HepG2 (cell line): ENCODE data around the gene SSC4D. TPM values are rescaled to one million over a fixed set of nuclear protein-coding genes. Genes with fewer than 3 reads are reported as not detected.

Experiments
- ATAC-seq: fragments of 200-7000 bp; cut with Tn5 transposase; 3 replicates; pipeline ENCODE4 v1.9.1; 2020; ENCODE audit warnings: mild to moderate bottlenecking, moderate library complexity
- BruUV-seq: library from RNA; stranded (reverse); fragments of 400-500 nt; replicated peaks from 2 replicates; lab custom pipeline; 2021; lab: Mats Ljungman, UMichigan
- CTCF ChIA-PET: fragments of 300-600 bp; formaldehyde crosslinking; extraction: SDS; loops from one replicate; lab custom pipeline; 2021; ENCODE audit warnings: low total read pairs, inconsistent platforms, low intra/inter-chr PET ratio; lab: Yijun Ruan, JAX
- POLR2A ChIA-PET: fragments of 350-600 bp; sonication (Branson Sonifier 250); formaldehyde crosslinking; loops from one replicate; lab custom pipeline; 2020; ENCODE audit warnings: antibody characterized with exemption, inconsistent platforms; lab: Yijun Ruan, JAX
- DNase-seq: peaks from one replicate; pipeline ENCODE4 v3.0.0-alpha.2; 2015; ENCODE audit warnings: low spot score
- FAIRE-seq: peaks from 3 replicates; lab custom pipeline; 2011; peaks lifted over from hg19 to GRCh38; lab: Jason Lieb, UNC
- H2AFZ ChIP-seq: one replicate; pipeline ENCODE4 v1.6.1; 2011; ENCODE audit warnings: low read length, inconsistent platforms
- H3K27ac ChIP-seq: fragments of 300-600 bp; 3 replicates; pipeline ENCODE4 v1.8.0; 2011; ENCODE audit warnings: mixed run types, mild to moderate bottlenecking, mixed read lengths, low read length, inconsistent platforms; ENCODE audit not compliant: insufficient read depth; ENCODE audit errors: extremely low read length
- H3K27me3 ChIP-seq, 2 experiments: fragments of 200-600 bp in 1 of 2; 2 replicates in 1 of 2; 3 replicates in 1 of 2; pipeline versions ENCODE4 v1.6.0 to v1.8.0; 2011; ENCODE audit warnings: low read length in 2 of 2, mild to moderate bottlenecking in 2 of 2, moderate library complexity in 2 of 2, inconsistent platforms in 1 of 2; ENCODE audit not compliant: insufficient read depth in 2 of 2, control insufficient read depth in 1 of 2
- H3K36me3 ChIP-seq, 2 experiments: fragments of 200-600 bp in 1 of 2; replicated peaks in 1 of 2; 2 replicates in 1 of 2; 3 replicates in 1 of 2; pipeline versions ENCODE4 v1.5.1 to v1.8.0; 2011; ENCODE audit warnings: low read length in 2 of 2, inconsistent platforms in 1 of 2; ENCODE audit not compliant: insufficient read depth in 2 of 2, control insufficient read depth in 1 of 2
- H3K4me1 ChIP-seq: 2 replicates; pipeline ENCODE4 v1.5.1; 2012; ENCODE audit warnings: low read length, inconsistent platforms; ENCODE audit not compliant: insufficient read depth
- H3K4me2 ChIP-seq: 2 replicates; pipeline ENCODE4 v1.6.0; 2011; ENCODE audit warnings: low read depth, low read length, inconsistent platforms
- H3K4me3 ChIP-seq, 3 experiments: fragments of 200-600 bp in 1 of 3; sonication (generic), shearing (Covaris generic) in 1 of 3; replicated peaks in 1 of 3; 2 replicates each; pipeline ENCODE4 v1.5.1; 2011 to 2016; ENCODE audit warnings: low read length in 3 of 3, inconsistent platforms in 2 of 3, low read depth in 2 of 3, mild to moderate bottlenecking in 2 of 3, control low read depth in 1 of 3, mixed read lengths in 1 of 3; ENCODE audit not compliant: insufficient read depth in 1 of 3
- H3K79me2 ChIP-seq: one replicate; pipeline ENCODE4 v1.6.1; 2011; ENCODE audit warnings: low read length, inconsistent platforms; ENCODE audit not compliant: insufficient read depth
- H3K9ac ChIP-seq: 2 replicates; pipeline ENCODE4 v1.6.0; 2011; ENCODE audit warnings: mild to moderate bottlenecking, low read depth, low read length, inconsistent platforms; ENCODE audit not compliant: insufficient read depth
- H3K9me3 ChIP-seq: 2 replicates; pipeline ENCODE4 v1.5.1; 2012; ENCODE audit warnings: mild to moderate bottlenecking, low read length
- H4K20me1 ChIP-seq: 2 replicates; pipeline ENCODE4 v1.6.0; 2011; ENCODE audit warnings: inconsistent platforms, mild to moderate bottlenecking, low read length, moderate library complexity; ENCODE audit not compliant: insufficient read depth
- FOSL1 ChIP-seq: sonication (generic); formaldehyde crosslinking; IDR thresholded peaks from 2 replicates; pipeline ENCODE4 v1.9.0; 2021; ENCODE audit warnings: missing genetic modification reagents, borderline replicate concordance
- FOSL2 ChIP-seq: sonication (generic); formaldehyde crosslinking; IDR thresholded peaks from 2 replicates; pipeline ENCODE4 v1.4.0; 2020; ENCODE audit warnings: missing genetic modification reagents
- NR2F6 ChIP-seq, 2 experiments: IDR thresholded peaks; 2 replicates each; pipeline ENCODE4 v1.6.1; 2016; ENCODE audit warnings: antibody characterized with exemption in 1 of 2, mild to moderate bottlenecking in 1 of 2
- RARA ChIP-seq: IDR thresholded peaks from 2 replicates; pipeline ENCODE4 v1.6.1; 2016; ENCODE audit warnings: missing genetic modification reagents, missing compliant biosample characterization
- SMAD3 ChIP-seq: sonication (generic); formaldehyde crosslinking; IDR thresholded peaks from 2 replicates; pipeline ENCODE4 v1.4.0; 2020; ENCODE audit warnings: missing genetic modification reagents
- ZFP36 ChIP-seq: fragments of 150-350 bp; IDR thresholded peaks from 2 replicates; pipeline ENCODE4 v1.6.1; 2018; ENCODE audit warnings: borderline replicate concordance, low read length, low read depth; ENCODE audit not compliant: partially characterized antibody
- WGBS: methylation state at CpG from one replicate; pipeline ENCODE4 v1.1.6; 2017; ENCODE audit warnings: low lambda C conversion rate; 5-methylcytosine and 5-hydroxymethylcytosine counted together
- in situ Hi-C: cut with HindIII; loops from 2 replicates; pipeline ENCODE4 v1.10.0; 2017; ENCODE audit warnings: low pct_unique_long_range_greater_than_20kb; ENCODE audit not compliant: extremely low pct_ligation_motif_present
- intact Hi-C: fragments of 100-400 bp; cut with micrococcal nuclease; formaldehyde crosslinking; loops from one replicate; pipeline ENCODE4 v1.10.0; 2022; ENCODE audit not compliant: unreplicated experiment
- polyA plus RNA-seq, 8 experiments: library from polyadenylated mRNA; depleted of rRNA in 3 of 8; stranded (reverse) in 7 of 8; unstranded in 1 of 8; fragments of >200 nt; fragmentation: Illumina TruSeq in 4 of 8; extraction: Trizol in 4 of 8; gene quantifications; 2 replicates each; pipeline versions ENCODE4 v1.2.1 to v1.2.3, GENCODE V29; 2011 to 2016; ENCODE audit warnings: low read depth in 4 of 8, missing spikeins in 1 of 8, mixed read lengths in 1 of 8; ENCODE audit not compliant: insufficient read depth in 1 of 8
- total RNA-seq, 5 experiments: library from RNA; depleted of rRNA; stranded (reverse); fragments of >200 nt; fragmentation: Illumina TruSeq; extraction: Trizol; gene quantifications; 2 replicates each; pipeline ENCODE4 v1.2.3, GENCODE V29; 2016; ENCODE audit warnings: low read depth in 1 of 5
- TF ChIP-seq, protein P1 (sequence below): sonication (generic); formaldehyde crosslinking; IDR thresholded peaks from 2 replicates; pipeline ENCODE4 v1.9.0; 2021; ENCODE audit warnings: missing genetic modification reagents, borderline replicate concordance

Gene SSC4D
- total and polyA plus RNA-seq, 2 of the 13 experiments (the other 11 are each of a cell fraction or from before 2014, with no cell fraction given), result 33.3 to 63.8 TPM

GRCh38 chr7:76428868-76429805 is 19.6 kb upstream of the SSC4D start:
- DNase-seq (no peak), ATAC-seq (no peak), FAIRE-seq (no peak)
- no peaks in the 10 kb centered on the region for H3K36me3 ChIP-seq
- H3K9me3 ChIP-seq, result no peaks in the 10 kb centered on the region
- no peaks in the 10 kb centered on the region for H4K20me1 ChIP-seq
- 45% methylated on average over 4 of the region's 18 CpGs for WGBS
- TF ChIP-seq, protein P1, sequence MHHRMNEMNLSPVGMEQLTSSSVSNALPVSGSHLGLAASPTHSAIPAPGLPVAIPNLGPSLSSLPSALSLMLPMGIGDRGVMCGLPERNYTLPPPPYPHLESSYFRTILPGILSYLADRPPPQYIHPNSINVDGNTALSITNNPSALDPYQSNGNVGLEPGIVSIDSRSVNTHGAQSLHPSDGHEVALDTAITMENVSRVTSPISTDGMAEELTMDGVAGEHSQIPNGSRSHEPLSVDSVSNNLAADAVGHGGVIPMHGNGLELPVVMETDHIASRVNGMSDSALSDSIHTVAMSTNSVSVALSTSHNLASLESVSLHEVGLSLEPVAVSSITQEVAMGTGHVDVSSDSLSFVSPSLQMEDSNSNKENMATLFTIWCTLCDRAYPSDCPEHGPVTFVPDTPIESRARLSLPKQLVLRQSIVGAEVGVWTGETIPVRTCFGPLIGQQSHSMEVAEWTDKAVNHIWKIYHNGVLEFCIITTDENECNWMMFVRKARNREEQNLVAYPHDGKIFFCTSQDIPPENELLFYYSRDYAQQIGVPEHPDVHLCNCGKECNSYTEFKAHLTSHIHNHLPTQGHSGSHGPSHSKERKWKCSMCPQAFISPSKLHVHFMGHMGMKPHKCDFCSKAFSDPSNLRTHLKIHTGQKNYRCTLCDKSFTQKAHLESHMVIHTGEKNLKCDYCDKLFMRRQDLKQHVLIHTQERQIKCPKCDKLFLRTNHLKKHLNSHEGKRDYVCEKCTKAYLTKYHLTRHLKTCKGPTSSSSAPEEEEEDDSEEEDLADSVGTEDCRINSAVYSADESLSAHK (CRISPR knock-in tag), result no peak
- 0 out of 2 replicates have a peak, but pooled peaks have one; percentile 41 for TF ChIP-seq RARA (CRISPR knock-in tag)
- 0 out of 2 replicates have a peak, but pooled peaks have one; percentile 16 for TF ChIP-seq NR2F6 (IDR thresholded peaks at IDR 0.05)
- TF ChIP-seq NR2F6 (CRISPR knock-in tag; IDR thresholded peaks at IDR 0.05), result 0 out of 2 replicates have a peak, but pooled peaks have one; percentile 40
- TF ChIP-seq ZFP36, result no peak
- TF ChIP-seq FOSL1 (CRISPR knock-in tag), result 0 out of 2 replicates have a peak, but pooled peaks have one; percentile 16
- peak; percentile 73 for TF ChIP-seq FOSL2
- TF ChIP-seq SMAD3, result no peak
- H3K27me3 ChIP-seq, result peaks cover 5 to 21% of the 10 kb centered on the region in 2 experiments; a peak in 3 of 5 replicates
- ChIA-PET POLR2A (no interaction called here), CTCF (no interaction called here)
- no peak overlapping the region for H3K9ac ChIP-seq
- H2AFZ ChIP-seq, result no peak overlapping the region
- no peaks in the 10 kb centered on the region for H3K79me2 ChIP-seq
- no TSS peak for BruUV-seq
- intact Hi-C loops (no loop called here), in situ Hi-C loops (no loop called here)
- no peak overlapping the region for H3K27ac ChIP-seq
- no peak overlapping the region for H3K4me2 ChIP-seq
- H3K4me1 ChIP-seq, result peaks cover 15% of the 10 kb centered on the region; the same call in 1 of the 2 replicates
- H3K4me3 ChIP-seq, result no peak overlapping the region
